ENCODE data around the gene LGR6.

The LGR6 gene

DNA sequence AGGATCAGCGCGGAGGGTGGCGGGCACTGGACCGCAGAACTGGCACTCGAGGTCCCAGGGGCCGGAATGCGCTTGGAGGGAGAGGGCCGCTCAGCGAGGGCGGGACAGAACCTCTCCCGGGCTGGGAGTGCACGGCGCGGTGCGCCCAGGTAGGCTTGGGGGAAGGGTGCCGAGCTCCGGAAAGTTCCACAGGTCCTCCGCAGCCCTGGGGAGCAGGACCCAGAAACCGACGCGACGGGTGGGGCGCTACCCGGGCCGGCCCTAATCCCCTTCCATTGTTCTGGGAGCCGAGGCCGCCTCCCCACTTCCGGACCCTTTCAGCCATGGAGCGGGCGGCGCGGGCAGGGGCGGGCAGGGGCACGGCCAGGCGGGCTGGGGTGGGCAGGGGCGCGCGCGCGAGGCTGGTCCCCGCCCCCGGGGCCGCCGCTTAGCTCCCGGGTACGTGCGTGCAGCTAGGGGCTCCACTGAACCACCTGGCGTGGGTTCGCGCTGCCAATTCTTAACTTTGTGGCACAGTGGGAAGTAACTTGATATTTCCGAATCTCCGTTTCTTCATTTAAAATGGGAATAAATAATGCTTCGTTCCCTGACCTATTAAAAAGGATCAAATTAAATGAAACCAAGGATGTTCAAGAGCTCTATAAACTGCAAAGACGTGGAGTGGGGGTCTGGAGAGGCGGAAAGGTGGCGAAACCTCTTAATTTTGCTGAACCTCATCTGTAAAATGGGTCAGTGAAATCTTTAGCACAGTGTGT lies 20.7 kb downstream of the LGR6 start:
- H3K4me3 ChIP-seq (replicated peaks; ENCODE audit: low read depth, low read length): peak overlapping the region; percentile 22
- TF ChIP-seq CTCF (IDR thresholded peaks at IDR 0.05; ENCODE audit: low read length, missing control alignments): no peak

GRCh38 chr1:202215472-202216130 lies 22.0 kb downstream of the LGR6 start:
- no peak overlapping the region for H3K4me3 ChIP-seq (replicated peaks; ENCODE audit: low read depth, low read length)
- TF ChIP-seq CTCF (IDR thresholded peaks at IDR 0.05; ENCODE audit: low read length, missing control alignments): no peak
- no peak for DNase-seq (ENCODE audit: low read depth)

More for the DNA sequence above, 20.7 kb downstream of the LGR6 start:
- DNase-seq (ENCODE audit: low read depth): no peak

DNA sequence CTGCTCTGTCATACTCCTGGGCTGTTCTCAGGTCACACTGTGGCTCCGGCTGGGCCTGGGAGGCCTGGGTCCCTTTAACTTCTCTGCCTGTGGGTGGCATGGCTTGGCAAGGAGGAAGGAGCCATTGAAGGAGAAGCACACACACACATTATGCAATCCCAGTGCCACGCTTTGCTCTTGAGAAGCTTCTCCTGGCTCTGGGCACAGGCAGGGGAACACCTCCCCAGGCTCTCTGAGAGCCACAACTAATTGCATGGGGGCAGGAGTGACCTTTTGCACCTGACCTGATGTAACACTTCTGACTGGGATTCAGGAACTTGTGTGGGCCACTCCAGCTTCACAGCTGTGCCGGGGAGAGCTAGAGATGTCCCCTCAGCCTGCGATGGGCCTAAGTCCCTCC lies 23.1 kb downstream of the LGR6 start:
- DNase-seq (ENCODE audit: low read depth): no peak
- H3K4me3 ChIP-seq (replicated peaks; ENCODE audit: low read depth, low read length): no peak overlapping the region
- TF ChIP-seq CTCF (IDR thresholded peaks at IDR 0.05; ENCODE audit: low read length, missing control alignments): no peak

DNA sequence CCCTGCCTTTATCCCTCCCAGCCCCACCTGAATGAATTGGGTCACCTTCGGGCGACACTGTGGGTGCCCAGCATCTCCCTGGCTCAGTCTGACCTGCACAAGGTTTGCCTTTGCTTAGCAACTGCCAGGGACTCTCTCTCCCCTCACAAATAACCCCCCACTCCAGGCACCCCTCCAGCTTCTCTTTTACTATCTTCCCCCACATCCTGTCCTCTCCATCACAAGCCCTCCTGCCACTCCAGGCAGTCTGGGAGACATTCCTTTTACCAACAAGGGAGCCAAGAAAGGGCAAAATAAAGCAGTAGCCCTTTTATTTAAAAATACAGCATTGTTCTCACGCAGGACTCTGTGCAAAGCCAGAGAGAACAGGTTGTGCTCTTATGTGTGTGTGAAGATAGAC lies 23.9 kb downstream of the LGR6 start:
- no peak for DNase-seq (ENCODE audit: low read depth)
- TF ChIP-seq CTCF (IDR thresholded peaks at IDR 0.05; ENCODE audit: low read length, missing control alignments): no peak
- H3K4me3 ChIP-seq (replicated peaks; ENCODE audit: low read depth, low read length): no peak overlapping the region

- no peak for TF ChIP-seq CTCF (IDR thresholded peaks at IDR 0.05; ENCODE audit: low read length, missing control alignments)
- H3K4me3 ChIP-seq (replicated peaks; ENCODE audit: low read depth, low read length): no peak overlapping the region
- no peak for DNase-seq (ENCODE audit: low read depth)
Measured at GRCh38 chr1:202217951-202218350, 24.4 kb downstream of the LGR6 start.

- H3K4me3 ChIP-seq (replicated peaks; ENCODE audit: low read depth, low read length): no peak overlapping the region
- DNase-seq (ENCODE audit: low read depth): no peak
- TF ChIP-seq CTCF (IDR thresholded peaks at IDR 0.05; ENCODE audit: low read length, missing control alignments): no peak
Measured at GRCh38 chr1:202220733-202221132, 27.1 kb downstream of the LGR6 start.
